Stimulated activated CD4-positive, alpha-beta T cell treated with anti-CD3 and anti-CD28 coated beads, Interleukin-4, amount 100 ng/mL, for 24 hours (primary cell): ENCODE measurements around the gene LIF.
"Not testable (repeated sequence)": the region's sequence is repeated elsewhere in the genome, so short reads cannot be mapped to it uniquely, and the experiment has no call there.

ENCODE experiments used
- DNase-seq: peaks from one replicate; pipeline ENCODE4 v3.0.0-alpha.2; 2020

The LIF gene

DNA sequence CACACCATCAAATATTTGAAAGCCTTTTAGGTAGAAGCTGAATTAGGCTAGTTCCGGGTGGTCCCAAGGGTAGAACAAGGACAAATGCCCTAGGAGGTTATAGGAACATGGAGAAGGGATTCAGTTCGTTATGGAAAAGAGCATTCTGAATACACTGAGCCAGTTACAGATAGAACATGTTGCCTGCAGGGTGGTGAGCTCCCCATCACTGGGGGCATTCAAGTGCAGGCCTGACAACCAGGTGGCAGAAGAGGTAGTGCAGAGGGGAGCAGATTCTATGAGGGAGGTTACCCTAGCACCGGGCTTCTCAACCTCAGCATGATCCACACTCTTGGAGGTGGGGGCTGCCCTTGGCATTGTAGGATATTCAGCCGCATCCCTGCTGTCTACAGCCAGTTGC lies 24.2 kb downstream of the LIF start:
- no peak for DNase-seq

DNA sequence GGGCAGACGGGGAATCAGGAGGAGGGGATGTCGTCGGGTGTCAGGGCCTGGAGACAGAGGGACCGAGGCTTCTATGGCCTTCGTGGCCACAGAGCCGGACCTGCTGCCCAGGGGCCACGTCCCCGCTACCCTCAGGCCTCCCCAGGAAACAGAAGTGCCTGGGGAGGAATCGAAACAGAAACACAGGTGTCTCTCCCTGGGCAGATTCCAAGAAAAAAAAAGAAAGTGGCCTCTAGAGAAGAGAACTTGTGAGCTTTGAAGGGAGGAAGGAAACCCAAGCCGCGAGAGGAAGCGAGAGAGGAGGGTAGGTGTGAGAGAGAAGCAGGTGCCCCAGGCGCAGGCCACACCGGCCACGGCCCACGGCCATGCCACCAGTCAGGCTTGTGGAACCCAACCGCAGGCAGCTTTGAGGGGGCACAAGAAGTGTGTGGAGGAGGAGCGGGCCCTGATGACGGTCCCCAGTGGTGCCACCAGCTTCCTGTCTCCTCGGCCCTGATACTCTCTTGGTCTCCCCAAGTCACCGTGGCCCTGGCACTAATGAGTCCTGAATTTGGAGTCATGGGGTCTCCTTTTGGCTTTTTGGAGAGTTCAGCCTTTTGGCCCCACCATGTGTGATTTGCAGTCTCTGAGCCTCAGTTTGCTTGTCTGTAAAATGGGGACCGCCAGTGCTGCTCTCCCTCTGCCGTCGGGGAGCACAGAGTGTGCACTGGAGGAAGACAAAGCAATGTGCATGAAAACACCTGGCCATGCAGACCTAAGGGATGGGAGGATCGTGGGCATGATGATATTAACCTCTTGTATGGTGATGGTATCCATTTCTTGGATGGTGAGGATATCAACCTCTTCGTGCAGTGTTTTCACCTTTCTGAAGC lies 25.2 kb downstream of the LIF start:
- DNase-seq, result peak; percentile 40

DNA sequence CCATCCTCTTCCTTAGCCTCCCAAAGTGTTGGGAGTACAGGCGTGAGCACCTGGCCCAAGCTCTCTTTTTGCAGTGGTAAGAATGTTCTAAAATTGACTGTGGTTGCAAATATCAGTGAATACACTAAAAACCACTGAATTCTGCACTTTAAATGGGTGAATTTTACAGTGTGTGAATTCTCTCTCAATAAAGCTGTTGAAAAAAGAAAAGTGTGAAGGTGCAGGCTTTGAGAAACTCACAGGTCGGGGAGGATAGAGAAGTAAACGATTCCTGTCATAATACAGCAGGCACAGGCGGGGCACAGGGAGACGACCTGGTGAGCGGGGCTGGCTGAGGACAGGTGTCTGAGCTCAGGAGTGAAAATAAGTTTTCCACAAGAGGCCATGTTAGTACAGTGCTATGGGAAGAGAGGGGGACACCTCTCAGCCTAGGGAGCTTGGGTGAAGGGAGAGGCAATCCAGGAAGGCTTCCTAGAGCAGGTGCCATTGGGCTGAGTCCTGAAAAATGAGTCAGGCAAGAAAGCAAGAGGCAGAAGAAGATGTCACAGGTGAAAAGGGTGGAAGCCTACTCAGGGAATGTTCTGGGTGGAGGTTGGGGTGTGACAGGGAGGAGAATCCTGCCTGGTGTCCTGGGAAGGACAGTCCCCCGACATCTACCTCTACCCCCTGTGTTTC lies 26.1 kb downstream of the LIF start:
- no peak for DNase-seq

DNA sequence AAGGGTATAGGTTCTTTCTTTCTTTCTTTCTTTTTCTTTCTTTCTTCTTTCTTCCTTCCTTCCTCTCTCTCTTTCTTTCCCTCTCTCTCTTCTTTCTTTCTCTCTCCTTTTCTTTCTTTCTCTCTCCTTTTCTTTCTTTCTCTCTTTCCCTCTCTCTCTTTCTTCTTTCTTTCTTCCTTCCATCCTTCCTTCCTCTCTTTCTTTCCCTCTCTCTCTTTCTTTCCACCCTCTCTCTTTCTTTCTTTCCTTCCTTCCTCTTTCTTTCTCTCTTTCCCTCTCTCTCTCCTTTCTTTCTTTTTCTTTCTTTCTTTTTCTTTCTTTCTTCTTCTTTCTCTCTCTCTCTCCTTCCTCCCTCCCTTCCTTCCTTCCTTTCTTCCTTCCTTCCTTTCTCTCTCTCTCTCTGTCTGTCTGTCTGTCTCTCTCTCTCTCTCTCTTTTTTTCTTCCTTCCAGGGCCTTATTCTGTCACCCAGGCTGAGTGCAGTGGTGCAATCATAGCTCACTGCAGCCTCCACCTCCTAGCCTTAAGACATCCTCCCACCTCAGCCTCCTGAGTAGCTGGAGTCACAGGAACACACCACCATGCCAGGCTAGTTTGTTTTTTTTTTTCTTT lies 26.8 kb downstream of the LIF start:
- no peak for DNase-seq

DNA sequence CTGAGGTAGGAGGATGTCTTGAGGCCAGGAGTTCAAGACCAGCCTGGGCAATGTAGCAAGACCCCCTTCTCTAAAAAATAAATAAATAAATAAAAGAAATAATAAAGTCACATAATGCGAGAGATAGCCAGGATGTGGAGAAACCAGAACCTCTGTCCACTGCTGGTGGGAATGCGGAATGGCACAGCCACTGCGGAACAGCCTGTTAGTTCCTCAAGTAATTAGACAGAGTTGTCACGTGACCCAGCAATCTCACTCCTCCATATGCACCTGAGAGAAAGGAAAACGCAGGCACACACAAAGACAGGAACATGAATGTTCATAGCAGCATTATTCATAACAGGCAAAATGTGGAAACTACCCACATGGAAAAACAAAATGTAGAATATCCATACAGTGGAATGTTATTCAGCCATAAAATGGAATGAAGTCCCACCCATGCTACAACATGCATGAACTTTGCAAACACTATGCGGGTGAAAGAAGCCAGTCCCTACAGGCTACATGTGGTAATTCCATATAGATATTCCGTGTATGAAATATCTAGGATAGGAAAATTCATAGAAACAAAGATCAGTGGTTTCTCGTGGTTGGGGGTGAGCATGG lies 27.4 kb downstream of the LIF start:
- no peak for DNase-seq

DNA sequence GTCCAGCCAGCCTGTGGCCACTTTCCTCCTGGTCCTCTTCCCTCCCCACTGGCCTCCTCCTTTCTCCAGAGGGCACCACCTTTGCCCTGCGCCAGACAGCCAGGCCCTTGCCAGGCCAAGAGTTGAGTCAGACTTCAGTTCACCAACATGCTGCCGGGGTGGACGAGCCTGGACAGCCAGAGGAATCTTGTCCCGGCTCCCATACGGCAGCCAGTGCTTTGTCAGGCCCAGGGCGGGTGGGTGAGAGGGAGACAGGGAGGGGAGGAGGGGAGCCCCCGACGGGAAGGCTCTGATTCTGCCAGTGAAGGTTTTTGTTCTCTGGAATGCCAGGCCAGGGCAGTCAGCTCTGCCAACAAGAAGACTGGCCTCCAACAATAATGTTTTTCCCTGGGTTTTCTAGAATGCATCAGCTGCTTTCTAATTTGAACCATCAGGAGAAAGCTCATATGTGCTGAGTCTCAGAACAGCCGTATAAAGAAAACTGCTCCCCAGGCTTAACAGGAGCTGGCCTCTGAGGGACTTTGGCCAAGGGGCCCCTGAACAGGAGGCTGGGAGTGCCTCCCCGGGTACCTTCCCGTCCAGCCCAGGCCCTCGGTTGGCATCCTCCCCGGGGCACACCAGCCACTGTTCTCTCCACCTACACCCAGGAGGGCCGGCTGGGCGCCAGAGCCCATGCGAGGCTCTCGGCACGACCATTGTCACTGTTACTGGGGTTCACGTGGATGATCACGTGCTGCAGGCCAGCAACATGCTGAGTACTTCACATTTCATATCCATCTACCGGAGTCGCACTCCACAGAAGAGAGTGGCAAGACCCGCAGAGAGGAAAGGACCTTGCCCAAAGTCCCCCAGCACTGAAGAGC lies 28.6 kb downstream of the LIF start:
- no peak for DNase-seq

DNA sequence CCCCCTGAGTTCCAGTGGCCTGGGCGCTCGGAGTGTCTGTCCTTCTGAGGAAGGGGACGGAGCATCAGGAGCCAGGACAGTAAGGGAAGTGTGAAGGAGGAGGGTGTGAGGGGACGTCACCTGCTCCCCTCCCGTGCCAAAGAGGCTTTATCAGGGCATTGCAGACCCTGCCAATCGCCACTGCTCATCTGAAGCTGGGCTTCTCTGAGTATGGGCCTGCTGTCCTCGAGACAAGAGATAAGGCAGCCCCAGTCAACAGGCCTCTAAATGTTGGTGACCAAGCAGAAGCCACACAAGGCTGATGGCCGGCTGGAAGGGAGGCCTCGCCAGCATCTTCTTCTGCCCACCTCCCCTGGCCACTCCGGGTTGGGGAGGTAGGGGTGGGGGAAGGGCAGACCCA lies 29.8 kb downstream of the LIF start:
- no peak for DNase-seq

DNA sequence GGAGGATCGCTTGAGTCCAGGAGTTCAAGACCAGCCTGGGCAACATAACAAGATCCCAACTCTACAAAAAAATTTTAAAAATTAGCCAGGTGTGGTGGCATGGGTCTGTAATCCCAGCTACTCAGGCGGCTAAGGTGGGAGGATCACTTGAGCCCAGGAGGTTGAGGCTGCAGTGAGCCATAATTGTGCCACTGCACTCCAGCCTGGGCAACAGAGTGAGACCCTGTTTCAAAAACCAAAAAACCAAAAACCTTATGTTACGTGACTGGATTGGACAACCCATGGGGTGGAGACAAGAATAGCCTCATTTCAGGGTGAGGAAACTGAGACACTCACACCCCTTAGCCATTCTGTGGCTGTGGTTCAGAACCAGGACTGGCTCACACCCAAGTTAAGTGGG lies 30.3 kb downstream of the LIF start:
- DNase-seq, result not testable (repeated sequence)

DNA sequence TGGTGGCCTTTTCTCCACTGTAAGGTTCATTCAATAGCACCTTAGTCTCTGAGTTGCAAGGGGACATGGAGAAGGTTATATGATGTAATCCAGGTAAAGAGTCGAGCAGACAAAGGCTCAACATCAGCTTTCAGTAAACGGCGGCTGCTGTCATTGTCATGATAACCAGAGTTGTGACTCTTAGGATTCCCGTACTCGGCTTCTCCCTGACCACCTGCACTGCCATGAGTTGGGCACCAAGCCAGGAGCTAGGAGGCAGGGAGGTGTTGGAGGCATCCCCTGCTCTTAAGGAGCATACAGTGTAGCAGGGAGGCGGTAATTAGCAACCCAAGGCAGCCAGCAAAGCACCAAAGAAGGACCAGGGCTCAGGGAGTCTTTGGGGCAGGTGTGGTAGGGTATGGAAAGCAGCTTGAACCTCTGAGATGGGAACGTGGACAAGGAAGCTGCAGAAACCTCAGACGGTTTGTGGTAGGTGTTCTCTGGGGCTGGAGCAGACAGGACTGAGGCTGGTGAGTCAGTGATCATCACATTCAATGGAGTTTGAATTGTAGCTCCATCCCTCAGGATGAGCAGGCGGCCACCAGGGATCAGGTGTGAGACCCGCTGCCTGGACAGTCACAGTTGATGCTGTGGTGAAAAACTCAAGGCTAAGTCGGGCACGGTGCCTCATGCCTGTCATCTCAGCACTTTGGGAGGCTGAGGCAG lies 31.7 kb downstream of the LIF start:
- DNase-seq, result no peak

DNA sequence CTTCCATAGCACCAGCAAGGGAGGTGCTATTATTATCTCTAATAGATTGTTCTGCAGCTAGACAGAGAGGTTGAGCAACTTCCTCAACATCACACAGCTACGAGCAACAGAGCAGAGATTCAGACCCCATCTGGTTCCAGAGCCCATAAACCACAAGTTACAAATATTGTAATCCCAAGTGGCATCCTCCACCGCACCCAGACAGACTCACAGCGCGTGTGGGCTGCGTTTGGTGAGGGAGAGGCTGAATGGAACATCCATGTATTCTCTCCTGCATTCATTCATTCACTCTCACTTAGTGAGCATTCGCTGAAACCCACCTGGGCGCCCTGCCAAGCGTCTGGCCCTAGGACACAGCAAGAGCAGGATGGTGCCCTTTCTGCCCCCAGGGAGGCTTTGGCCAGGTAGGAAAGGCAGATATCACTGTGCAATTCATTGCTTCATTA lies 33.5 kb downstream of the LIF start:
- DNase-seq, result no peak

DNA sequence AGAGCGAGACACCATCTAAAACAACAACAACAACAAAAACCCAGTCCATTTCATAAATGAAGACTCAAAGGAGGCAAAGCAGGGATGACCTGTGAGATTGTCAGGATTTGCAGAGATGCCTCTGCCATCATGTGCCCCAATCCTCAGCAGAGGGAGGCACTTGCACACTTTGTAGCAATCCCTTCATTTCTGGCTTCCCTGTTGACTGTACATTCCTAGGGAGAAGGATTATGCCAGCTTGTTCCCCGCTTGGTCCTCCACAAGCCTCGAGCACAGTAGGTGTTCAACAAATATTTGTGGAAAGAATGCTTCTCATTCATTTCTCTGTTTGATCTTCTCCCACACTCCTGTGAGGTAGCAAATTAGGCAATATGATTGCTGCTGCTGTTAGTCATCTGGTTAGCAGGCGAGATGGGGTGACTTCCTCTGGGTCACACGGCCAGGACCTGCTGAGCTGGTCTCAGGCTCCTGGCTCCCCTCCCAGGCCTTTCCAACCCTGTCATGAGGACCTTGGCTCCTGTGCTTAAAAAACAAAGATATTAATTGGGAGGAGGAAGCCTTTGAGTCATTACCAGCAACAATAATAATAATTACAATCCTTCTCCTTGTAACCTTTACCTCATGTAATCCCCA lies 34.1 kb downstream of the LIF start:
- no peak for DNase-seq

DNA sequence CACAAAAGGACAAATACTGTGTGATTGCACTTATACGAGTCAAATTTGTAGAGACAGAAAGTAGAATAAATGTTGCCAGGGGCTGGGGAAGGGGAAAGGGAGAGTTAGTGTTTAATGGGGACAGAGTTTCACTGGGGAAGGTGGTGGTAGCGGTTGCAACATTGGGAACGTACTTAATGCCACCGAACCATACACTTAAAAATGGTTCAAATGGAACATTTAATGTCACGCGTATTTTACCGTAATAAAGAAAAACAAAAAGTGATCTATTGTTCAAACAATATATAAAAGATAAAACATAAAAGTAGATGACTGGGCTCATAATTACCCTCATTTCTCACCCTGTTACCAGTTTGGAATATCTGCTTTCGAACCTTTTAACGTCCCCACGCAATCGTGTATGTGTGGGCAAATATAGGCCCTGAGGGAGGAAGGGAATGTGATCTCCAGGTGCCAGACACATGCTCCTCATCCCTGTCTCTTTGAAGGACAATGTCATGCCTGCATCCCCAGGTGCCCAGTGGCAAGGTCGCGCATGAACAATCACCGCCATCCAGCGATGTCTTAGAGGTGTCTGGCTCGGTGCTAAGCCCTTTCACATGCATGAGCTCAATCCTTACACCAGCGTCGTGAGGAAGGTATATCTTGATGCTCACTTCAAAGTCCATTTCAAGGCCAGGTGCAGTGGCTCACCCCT lies 35.3 kb downstream of the LIF start:
- DNase-seq, result no peak

DNA sequence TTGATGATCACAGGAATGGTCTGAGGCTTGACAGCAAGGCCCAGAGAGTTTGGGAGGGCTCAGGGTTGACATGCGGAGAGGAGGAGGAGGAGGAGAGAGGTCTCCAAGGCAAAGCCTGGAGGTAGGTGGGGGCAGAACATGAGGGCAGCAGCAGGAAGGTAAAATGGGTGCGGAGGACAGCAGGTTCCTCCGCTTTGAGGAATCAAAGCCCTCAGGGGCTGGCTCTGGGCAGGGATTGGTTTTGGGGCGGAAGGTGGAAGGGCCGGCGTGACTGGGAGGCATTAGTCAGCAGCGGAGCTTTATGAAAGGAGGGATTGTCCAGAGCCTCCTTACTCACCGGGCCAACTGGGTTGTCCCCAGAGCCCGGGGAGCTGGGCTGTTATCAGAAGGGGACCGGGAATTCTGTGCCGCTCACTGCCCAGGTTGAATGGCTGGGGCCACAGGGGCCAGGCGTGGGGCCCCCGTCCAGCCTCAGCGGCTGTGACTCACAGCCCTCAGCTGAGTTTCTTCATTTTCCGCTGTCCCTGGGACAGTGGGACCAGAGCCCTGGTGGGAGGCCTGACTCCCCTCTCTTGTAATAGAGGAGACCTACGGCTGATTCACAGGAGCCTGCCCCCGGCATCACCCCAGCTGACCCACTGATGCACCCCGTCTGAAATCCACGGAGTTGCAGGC lies 36.2 kb downstream of the LIF start:
- no peak for DNase-seq

DNA sequence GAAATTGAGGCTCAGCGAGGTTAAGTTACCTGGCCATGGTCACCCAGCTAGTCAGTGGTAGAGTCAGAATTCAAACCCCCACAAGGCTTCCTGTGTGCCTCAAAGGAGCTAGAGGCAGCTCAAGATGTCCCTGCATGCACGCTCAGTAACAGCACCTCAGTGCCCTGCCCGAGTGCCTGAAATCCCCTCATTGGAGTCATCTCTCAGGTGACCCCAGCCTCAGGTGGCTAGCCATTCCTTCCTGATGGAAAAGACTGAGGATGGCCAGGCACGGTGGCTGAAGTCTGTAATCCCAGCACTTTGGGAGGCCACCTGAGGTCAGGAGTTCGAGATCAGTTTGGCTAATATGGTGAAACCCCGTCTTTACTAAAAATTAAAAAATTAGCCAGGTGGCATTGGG lies 36.9 kb downstream of the LIF start:
- DNase-seq, result no peak

DNA sequence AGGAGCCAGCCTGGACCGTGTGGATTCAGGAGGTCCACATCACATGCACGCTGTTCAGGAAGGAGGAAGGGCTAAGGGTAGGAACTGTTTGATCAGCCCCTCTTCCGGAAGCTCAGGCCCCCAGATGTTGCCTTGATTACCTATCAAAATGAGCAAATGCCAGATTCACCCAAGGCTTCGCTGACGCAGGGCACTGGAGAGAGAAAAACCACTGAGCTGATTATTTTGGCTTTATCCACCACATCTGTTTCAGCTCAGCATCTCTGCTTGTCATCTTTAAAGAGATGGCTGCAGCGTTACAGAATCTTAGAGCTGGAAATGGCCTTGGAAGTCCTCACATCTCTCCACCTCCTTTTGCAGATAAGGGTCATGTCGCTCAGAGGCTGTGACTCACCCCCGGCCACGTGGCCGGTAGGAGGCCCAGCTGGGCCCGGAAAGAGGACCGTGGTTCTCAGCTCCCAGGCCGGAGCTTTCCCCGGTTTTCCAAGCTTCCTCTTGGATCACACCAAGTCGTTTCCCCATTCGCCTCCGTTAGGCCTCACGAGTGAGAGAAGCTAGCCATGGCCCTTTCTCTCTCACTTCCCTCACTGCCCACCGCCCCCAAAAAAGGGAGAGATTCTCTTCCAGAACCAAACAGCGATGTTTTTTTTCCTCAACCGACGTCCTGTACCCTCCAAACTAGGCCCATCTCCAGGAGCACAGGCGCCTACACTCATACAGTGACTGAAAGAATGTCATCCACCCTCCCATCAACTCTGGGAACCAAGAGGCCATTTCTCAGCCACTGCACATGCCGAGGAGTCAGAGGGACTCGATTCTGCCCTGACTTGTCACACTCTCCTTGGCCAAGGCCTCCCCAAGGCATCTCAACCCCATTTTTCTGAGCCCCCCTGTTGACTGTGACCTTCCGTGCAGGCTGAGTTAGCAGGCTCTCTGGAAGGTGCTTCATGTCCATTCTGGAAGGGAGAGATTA lies 37.6 kb downstream of the LIF start:
- DNase-seq, result no peak

DNA sequence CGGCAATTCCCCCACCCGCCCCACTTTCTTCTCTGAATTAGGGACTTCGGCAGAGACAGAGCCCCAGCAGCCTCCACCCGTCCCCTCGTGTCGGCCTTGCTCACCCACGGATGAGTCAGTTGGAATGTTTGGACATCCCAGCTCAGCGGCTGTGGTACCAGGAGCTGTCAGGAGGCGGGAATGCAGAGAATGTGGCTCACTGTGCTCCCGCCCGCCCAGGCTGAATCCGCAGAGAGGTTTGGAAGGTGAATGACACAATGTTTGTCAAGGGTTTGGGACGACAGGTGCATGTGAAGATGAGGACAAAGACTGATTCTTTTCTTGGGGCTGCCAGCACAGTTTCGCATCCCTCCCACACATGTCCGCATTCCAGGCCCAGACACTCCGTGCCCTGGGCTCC lies 39.6 kb downstream of the LIF start:
- no peak for DNase-seq

DNA sequence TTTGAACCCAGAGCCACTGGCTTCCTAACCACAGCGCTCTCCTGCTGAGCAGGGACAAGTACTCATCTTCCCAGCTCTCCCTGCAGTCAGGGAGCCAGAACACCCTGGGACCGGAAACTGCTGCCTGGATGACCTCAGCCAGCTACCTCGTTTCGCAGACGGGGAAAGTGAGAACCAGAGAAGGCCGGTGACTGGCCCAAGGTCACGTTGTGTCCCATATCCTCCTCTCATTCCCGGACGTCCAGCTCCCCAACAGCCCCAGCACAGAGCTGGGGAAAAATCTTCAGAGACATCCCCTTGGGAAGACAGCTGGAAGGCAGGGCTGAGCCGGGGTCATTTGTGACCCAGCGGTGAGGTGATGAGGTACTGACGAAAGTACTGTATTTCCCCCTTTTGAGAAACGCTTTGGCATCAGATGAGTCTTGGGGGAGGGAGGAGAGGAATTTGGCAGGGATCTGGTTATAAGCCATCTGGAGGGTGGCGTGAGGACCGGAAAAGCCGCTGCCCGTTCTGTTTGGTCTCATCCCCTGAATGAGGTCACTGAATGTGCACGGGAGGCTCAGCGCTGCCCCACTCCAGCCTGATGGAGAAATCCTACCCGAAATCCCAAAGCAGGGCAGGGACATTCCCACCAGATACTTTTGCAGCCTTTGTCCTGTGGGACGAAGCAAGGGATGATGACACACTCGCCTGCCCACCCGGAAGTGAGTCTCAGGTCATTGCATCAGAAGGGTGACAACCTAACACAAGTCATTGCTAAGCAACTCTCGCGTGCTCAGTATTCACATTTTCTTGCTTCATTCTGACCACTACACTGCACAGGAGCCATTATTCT lies 41.1 kb downstream of the LIF start:
- no peak for DNase-seq

DNA sequence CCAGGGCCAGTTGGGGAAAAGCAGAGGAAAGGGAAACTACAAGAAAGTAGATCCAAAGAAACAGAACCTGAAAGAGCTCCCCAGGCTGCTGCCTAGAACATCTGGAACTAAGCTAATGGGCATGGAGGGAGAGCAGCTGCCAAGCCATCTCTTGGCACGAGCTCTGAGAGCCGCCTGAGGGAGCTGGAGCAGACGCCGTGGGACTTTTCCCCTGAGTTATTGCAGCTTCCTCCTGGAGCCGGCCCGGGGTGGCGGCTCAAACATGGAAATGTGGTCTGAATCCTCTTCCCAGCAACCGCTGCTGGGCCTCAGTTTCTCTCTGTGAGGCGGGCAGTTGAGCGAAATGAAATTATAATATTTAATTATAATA lies 41.8 kb downstream of the LIF start:
- no peak for DNase-seq
